Mononuclear cell (primary cell): ENCODE measurements around the gene CCDC196. TPM values are rescaled to one million over a fixed set of nuclear protein-coding genes. Genes with fewer than 3 reads are reported as not detected.

Source experiments
- total RNA-seq: library from RNA; depleted of rRNA; stranded (reverse); fragments of >200 nt; gene quantifications from one replicate; pipeline ENCODE4 v1.2.3, GENCODE V29; 2012

CCDC196 gene
- total RNA-seq, 1 donor = not detected

Other genes starting within 250 kb of the CCDC196 start
- 7.8 TPM for gene GPHN, start 21.8 kb downstream of the CCDC196 start, total RNA-seq